WTC11 (cell line): ENCODE data around the gene CMTR1. TPM values are rescaled to one million over a fixed set of nuclear protein-coding genes. Genes with fewer than 3 reads are reported as not detected.

Experiments
- ATAC-seq: fragments of 200-7000 bp; cut with Tn5 transposase; 2 replicates; pipeline ENCODE4 v1.10.0; 2021; ENCODE audit warnings: mild to moderate bottlenecking, moderate library complexity
- CTCF ChIA-PET: fragments of 300-600 bp; sonication (Branson Sonifier 250); formaldehyde crosslinking; loops from one replicate; lab custom pipeline; 2021; ENCODE audit warnings: antibody characterized with exemption; lab: Charles Lee
- POLR2A ChIA-PET: fragments of 350-600 bp; sonication (Branson Sonifier 250); formaldehyde crosslinking; loops from one replicate; lab custom pipeline; 2021; ENCODE audit warnings: antibody characterized with exemption; lab: Charles Lee
- DNase-seq: peaks from one replicate; pipeline ENCODE4 v3.0.0; 2021; ENCODE audit warnings: low spot score
- H3K27ac Mint-ChIP-seq: 2 replicates; pipeline ENCODE4 v1.8.0; 2021; ENCODE audit warnings: mixed read lengths
- H3K27me3 Mint-ChIP-seq: 2 replicates; pipeline ENCODE4 v1.8.0; 2021; ENCODE audit warnings: low read depth, mild to moderate bottlenecking, moderate library complexity, mixed read lengths
- H3K36me3 Mint-ChIP-seq: 2 replicates; pipeline ENCODE4 v1.8.0; 2021; ENCODE audit warnings: mixed read lengths
- H3K4me1 Mint-ChIP-seq: 2 replicates; pipeline ENCODE4 v1.8.0; 2022; ENCODE audit warnings: mixed read lengths
- H3K4me3 Mint-ChIP-seq: 2 replicates; pipeline ENCODE4 v1.8.0; 2021; ENCODE audit warnings: mild to moderate bottlenecking, moderate library complexity, mixed read lengths
- H3K9me3 Mint-ChIP-seq: 2 replicates; pipeline ENCODE4 v1.8.0; 2021; ENCODE audit warnings: mixed read lengths
- AR ChIP-seq: fragments of 250-450 bp; sonication (Bioruptor Pico); IDR thresholded peaks from 2 replicates; pipeline ENCODE4 v1.9.0; 2021; ENCODE audit warnings: mild to moderate bottlenecking
- ATF2 ChIP-seq: sonication (generic); formaldehyde crosslinking; IDR thresholded peaks from 2 replicates; pipeline ENCODE4 v1.8.1; 2022; ENCODE audit warnings: low read depth, missing genetic modification reagents, borderline replicate concordance
- CREM ChIP-seq: sonication (generic); formaldehyde crosslinking; IDR thresholded peaks from 2 replicates; pipeline ENCODE4 v1.8.1; 2022; ENCODE audit warnings: mild to moderate bottlenecking, missing genetic modification reagents, moderate library complexity
- CTCF ChIP-seq: fragments of 200-600 bp; IDR thresholded peaks from 2 replicates; pipeline ENCODE4 v1.8.0; 2022; ENCODE audit warnings: antibody characterized with exemption
- ELF4 ChIP-seq: sonication (generic); formaldehyde crosslinking; IDR thresholded peaks from 2 replicates; pipeline ENCODE4 v1.8.1; 2022; ENCODE audit warnings: low read depth, mild to moderate bottlenecking, moderate library complexity, missing genetic modification reagents
- ERG ChIP-seq: fragments of 250-450 bp; sonication (Bioruptor Pico); IDR thresholded peaks from 2 replicates; pipeline ENCODE4 v1.8.0; 2021; ENCODE audit warnings: mild to moderate bottlenecking
- ETV6 ChIP-seq: sonication (generic); formaldehyde crosslinking; IDR thresholded peaks from 2 replicates; pipeline ENCODE4 v1.8.1; 2022; ENCODE audit warnings: mild to moderate bottlenecking, missing genetic modification reagents
- FOXJ3 ChIP-seq: sonication (generic); formaldehyde crosslinking; IDR thresholded peaks from 2 replicates; pipeline ENCODE4 v1.9.0; 2021; ENCODE audit warnings: missing genetic modification reagents, mild to moderate bottlenecking, borderline replicate concordance
- FOXP1 ChIP-seq: sonication (generic); formaldehyde crosslinking; IDR thresholded peaks from 2 replicates; pipeline ENCODE4 v1.8.0; 2022; ENCODE audit warnings: missing genetic modification reagents, mild to moderate bottlenecking, moderate library complexity, borderline replicate concordance
- PREB ChIP-seq: sonication (generic); formaldehyde crosslinking; IDR thresholded peaks from 2 replicates; pipeline ENCODE4 v1.8.1; 2022; ENCODE audit warnings: mild to moderate bottlenecking, missing genetic modification reagents, moderate library complexity, borderline replicate concordance
- SMAD4 ChIP-seq: sonication (generic); formaldehyde crosslinking; IDR thresholded peaks from 2 replicates; pipeline ENCODE4 v1.8.0; 2022; ENCODE audit warnings: mild to moderate bottlenecking, missing genetic modification reagents
- SP1 ChIP-seq: sonication (generic); formaldehyde crosslinking; conservative IDR thresholded peaks from 2 replicates; pipeline ENCODE4 v1.8.1; 2022; ENCODE audit warnings: missing genetic modification reagents
- TEAD4 ChIP-seq: sonication (generic); formaldehyde crosslinking; IDR thresholded peaks from 2 replicates; pipeline ENCODE4 v1.8.0; 2022; ENCODE audit warnings: mild to moderate bottlenecking, missing genetic modification reagents
- USF2 ChIP-seq: sonication (generic); formaldehyde crosslinking; IDR thresholded peaks from 2 replicates; pipeline ENCODE4 v1.8.1; 2023; ENCODE audit warnings: mild to moderate bottlenecking, missing genetic modification reagents, moderate library complexity
- ZNF281 ChIP-seq: sonication (generic); formaldehyde crosslinking; IDR thresholded peaks from 2 replicates; pipeline ENCODE4 v1.8.0; 2023; ENCODE audit warnings: mild to moderate bottlenecking, missing genetic modification reagents
- ZNF416 ChIP-seq: fragments of 250-450 bp; sonication (Bioruptor Pico); IDR thresholded peaks from 2 replicates; pipeline ENCODE4 v1.9.0; 2021; ENCODE audit warnings: mild to moderate bottlenecking, inconsistent platforms
- total RNA-seq: library from RNA; stranded (reverse); gene quantifications from 3 replicates; pipeline ENCODE4 v1.2.3, GENCODE V29; 2021

Gene CMTR1
- total RNA-seq, 1 experiment from 2014 or later: 38.6 TPM

GRCh38 chr6:37463110-37463509 is 30.1 kb downstream of the CMTR1 start:
- H3K36me3 Mint-ChIP-seq: peaks cover 58% of the 10 kb centered on the region
- no peak for ATAC-seq

GRCh38 chr6:37467718-37468117 is 34.7 kb downstream of the CMTR1 start:
- POLR2A ChIA-PET: no interaction called here
- CTCF ChIA-PET: no interaction called here
- no peak for ATAC-seq
- H3K4me1 Mint-ChIP-seq: no peaks in the 10 kb centered on the region
- peaks cover 38% of the 10 kb centered on the region for H3K36me3 Mint-ChIP-seq
- peaks cover 12% of the 10 kb centered on the region for H3K9me3 Mint-ChIP-seq
- H3K4me3 Mint-ChIP-seq: no peak overlapping the region
- DNase-seq: no peak
- H3K27ac Mint-ChIP-seq: no peak overlapping the region
- no peaks in the 10 kb centered on the region for H3K27me3 Mint-ChIP-seq
- no peak for TF ChIP-seq SMAD4 (CRISPR knock-in tag)
- no peak for TF ChIP-seq FOXJ3 (CRISPR knock-in tag)
- TF ChIP-seq ATF2: no peak
- no peak for TF ChIP-seq ELF4
- no peak for TF ChIP-seq AR (CRISPR knock-in tag)
- no peak for TF ChIP-seq USF2 (CRISPR knock-in tag)
- no peak for TF ChIP-seq FOXP1 (CRISPR knock-in tag)
- TF ChIP-seq ETV6 (CRISPR knock-in tag): no peak
- no peak for TF ChIP-seq ERG (CRISPR knock-in tag)
- TF ChIP-seq CTCF: no peak
- TF ChIP-seq ZNF416 (CRISPR knock-in tag): no peak

More at GRCh38 chr6:37463110-37463509, 30.1 kb downstream of the CMTR1 start:
- CTCF ChIA-PET: no interaction called here
- peaks cover 12% of the 10 kb centered on the region for H3K9me3 Mint-ChIP-seq
- no peak overlapping the region for H3K4me3 Mint-ChIP-seq
- DNase-seq: no peak
- no peaks in the 10 kb centered on the region for H3K27me3 Mint-ChIP-seq
- H3K4me1 Mint-ChIP-seq: no peaks in the 10 kb centered on the region
- no peak overlapping the region for H3K27ac Mint-ChIP-seq
- no peak for TF ChIP-seq SP1 (CRISPR knock-in tag)
- TF ChIP-seq PREB: no peak
- no peak for TF ChIP-seq SMAD4 (CRISPR knock-in tag)
- TF ChIP-seq CREM (CRISPR knock-in tag): no peak
- TF ChIP-seq ATF2: no peak
- TF ChIP-seq TEAD4 (CRISPR knock-in tag): no peak
- no peak for TF ChIP-seq ZNF281 (CRISPR knock-in tag)
- POLR2A ChIA-PET: no interaction called here
